ENCODE measurements around the gene VSIG1. TPM values are rescaled to one million over a fixed set of nuclear protein-coding genes. Genes with fewer than 3 reads are reported as not detected.

VSIG1 gene
- total RNA-seq, 1 donor from 2014 or later = 0.54 TPM

DNA sequence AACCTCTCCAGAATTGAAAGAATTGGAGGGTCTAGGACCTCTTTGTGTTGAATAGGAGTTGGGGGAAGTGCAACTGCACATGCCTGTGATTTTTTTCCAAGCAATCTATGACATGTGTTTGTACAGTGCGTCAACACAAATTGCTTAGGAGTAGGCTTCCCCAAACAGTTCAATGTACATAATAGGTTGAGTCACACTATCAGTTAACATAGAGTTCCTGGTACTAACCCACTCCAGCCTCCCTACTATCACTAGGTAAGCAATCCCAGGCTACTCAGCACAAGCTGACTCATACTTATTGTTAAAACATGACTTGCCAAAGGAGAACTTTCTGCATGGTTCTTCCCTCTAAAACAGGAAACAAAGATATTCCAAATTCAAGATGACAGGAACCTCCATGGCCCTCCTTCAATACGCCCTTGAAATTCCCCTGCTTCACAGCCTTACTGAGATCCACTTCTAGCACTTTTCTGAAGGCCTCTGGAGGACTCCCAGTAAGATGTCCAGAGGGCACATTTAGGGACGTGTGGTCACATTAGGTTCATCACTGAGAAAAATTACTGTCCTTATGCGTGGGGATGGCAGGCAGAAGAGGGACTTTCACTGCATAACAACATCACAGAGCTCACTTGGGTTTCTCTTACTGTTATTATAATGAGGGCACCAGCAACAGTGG, 8.4 kb upstream of the VSIG1 start:
- TF ChIP-seq, protein P1, sequence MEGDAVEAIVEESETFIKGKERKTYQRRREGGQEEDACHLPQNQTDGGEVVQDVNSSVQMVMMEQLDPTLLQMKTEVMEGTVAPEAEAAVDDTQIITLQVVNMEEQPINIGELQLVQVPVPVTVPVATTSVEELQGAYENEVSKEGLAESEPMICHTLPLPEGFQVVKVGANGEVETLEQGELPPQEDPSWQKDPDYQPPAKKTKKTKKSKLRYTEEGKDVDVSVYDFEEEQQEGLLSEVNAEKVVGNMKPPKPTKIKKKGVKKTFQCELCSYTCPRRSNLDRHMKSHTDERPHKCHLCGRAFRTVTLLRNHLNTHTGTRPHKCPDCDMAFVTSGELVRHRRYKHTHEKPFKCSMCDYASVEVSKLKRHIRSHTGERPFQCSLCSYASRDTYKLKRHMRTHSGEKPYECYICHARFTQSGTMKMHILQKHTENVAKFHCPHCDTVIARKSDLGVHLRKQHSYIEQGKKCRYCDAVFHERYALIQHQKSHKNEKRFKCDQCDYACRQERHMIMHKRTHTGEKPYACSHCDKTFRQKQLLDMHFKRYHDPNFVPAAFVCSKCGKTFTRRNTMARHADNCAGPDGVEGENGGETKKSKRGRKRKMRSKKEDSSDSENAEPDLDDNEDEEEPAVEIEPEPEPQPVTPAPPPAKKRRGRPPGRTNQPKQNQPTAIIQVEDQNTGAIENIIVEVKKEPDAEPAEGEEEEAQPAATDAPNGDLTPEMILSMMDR (IDR thresholded peaks at IDR 0.05; ENCODE audit: unreplicated experiment) = no peak
- no peak for DNase-seq (ENCODE audit: low spot score in 2 of 2, unreplicated experiment in 2 of 2)
- H3K9me3 Mint-ChIP-seq = peaks cover 14% of the 10 kb centered on the region
- H3K36me3 Mint-ChIP-seq = no peaks in the 10 kb centered on the region
- H3K27me3 Mint-ChIP-seq (ENCODE audit: low read depth) = no peaks in the 10 kb centered on the region
- H3K4me3 Mint-ChIP-seq = no peak overlapping the region
- no peak overlapping the region for H3K27ac Mint-ChIP-seq
- H3K4me1 Mint-ChIP-seq = peaks cover 2% of the 10 kb centered on the region

DNA sequence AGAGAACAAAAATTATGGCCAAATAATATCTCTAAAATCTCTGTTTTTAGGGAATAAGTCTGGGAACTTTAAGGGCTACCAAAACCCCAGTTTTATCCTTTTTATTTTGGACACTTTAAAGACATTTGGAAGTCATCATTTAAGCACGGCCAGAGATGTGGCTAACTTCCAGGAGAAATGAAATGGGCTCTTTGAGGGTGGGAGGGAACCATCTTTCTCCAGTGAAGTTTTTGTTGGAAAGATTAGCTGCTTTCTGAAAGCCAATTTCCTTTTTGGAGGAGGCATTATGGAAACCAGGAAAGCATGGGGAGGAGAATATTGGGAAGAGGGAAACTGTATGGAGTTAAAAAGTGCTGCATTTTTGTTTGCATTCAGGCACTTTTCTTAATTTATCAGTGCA, 4.8 kb downstream of the VSIG1 start:
- Mint-ChIP-seq H3K9me3 (peaks cover 12% of the 10 kb centered on the region), H3K27me3 (ENCODE audit: low read depth) (no peaks in the 10 kb centered on the region), H3K36me3 (no peaks in the 10 kb centered on the region), H3K27ac (no peak overlapping the region), H3K4me3 (no peak overlapping the region), H3K4me1 (peaks cover 2% of the 10 kb centered on the region)
- TF ChIP-seq, protein P1 (IDR thresholded peaks at IDR 0.05; ENCODE audit: unreplicated experiment) = no peak
- DNase-seq (ENCODE audit: low spot score in 2 of 2, unreplicated experiment in 2 of 2) = no peak

DNA sequence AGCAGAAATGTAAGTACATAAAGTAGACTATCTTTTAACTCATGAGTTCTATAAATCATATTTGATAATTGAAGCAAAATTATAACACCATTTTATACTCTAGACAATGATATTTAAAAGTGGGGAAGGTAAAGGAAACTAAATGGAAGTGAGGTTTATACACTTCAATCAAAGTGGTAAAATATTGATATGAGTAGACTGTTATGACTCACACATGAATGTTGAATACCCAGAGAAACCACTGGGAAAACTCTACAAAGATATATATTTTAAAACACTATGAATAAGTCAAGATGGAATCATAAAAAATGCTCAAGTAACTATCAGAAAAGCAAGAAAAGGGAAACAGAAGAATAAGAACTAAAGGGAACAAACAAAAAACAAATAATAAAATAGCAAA, 8.4 kb downstream of the VSIG1 start:
- H3K27me3 Mint-ChIP-seq (ENCODE audit: low read depth) = no peaks in the 10 kb centered on the region
- no peaks in the 10 kb centered on the region for H3K4me1 Mint-ChIP-seq
- no peak overlapping the region for H3K27ac Mint-ChIP-seq
- peaks cover 12% of the 10 kb centered on the region for H3K9me3 Mint-ChIP-seq
- H3K4me3 Mint-ChIP-seq = no peak overlapping the region
- no peaks in the 10 kb centered on the region for H3K36me3 Mint-ChIP-seq
- TF ChIP-seq, protein P1 (IDR thresholded peaks at IDR 0.05; ENCODE audit: unreplicated experiment) = no peak
- DNase-seq (ENCODE audit: low spot score in 2 of 2, unreplicated experiment in 2 of 2) = no peak

DNA sequence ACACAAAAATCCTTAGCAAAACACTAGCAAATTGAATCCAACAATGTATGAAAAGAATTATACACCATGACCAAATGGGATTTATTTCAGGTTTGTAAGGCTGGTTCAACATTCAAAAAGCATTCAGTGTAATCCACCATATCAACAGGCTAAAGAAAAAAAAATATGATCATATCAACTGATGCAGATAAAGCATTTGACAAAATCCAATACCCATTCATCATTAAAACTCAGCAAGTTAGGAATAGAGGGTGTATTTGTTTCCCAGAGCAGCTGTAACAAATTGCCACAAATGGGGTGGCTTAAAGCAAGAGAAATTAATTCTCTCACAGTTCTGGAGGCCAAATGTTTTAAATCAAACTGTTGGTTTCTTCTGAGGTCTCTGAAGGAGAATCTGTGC, 10.7 kb downstream of the VSIG1 start:
- TF ChIP-seq, protein P1 (IDR thresholded peaks at IDR 0.05; ENCODE audit: unreplicated experiment) = no peak

DNA sequence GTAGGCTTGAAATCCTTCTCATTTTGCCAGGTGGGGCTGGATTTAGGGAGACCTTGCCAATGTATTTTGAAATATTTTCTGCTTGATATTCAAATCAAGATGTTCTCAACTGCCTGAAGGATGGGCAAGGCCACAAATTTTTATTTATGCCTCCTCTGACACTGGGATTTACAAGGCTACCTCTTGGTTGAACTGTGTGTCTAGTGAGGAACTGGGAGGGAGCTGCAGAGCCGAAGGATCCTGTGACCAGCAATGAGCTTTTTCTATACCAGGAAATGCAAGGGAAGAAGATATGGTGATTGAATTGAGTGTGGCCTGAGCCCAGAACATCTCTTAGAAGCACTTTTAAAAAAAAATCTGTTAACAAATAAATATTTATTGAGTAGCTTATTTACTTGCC, 14.9 kb downstream of the VSIG1 start:
- Mint-ChIP-seq H3K27ac (no peak overlapping the region), H3K36me3 (no peaks in the 10 kb centered on the region), H3K27me3 (ENCODE audit: low read depth) (no peaks in the 10 kb centered on the region), H3K4me1 (no peaks in the 10 kb centered on the region), H3K9me3 (peaks cover 4% of the 10 kb centered on the region), H3K4me3 (no peak overlapping the region)
- DNase-seq (ENCODE audit: low spot score in 2 of 2, unreplicated experiment in 2 of 2) = no peak
- TF ChIP-seq, protein P1 (IDR thresholded peaks at IDR 0.05; ENCODE audit: unreplicated experiment) = no peak

More for the DNA sequence above, 10.7 kb downstream of the VSIG1 start:
- no peaks in the 10 kb centered on the region for H3K27me3 Mint-ChIP-seq (ENCODE audit: low read depth)
- H3K4me1 Mint-ChIP-seq = no peaks in the 10 kb centered on the region
- no peak overlapping the region for H3K27ac Mint-ChIP-seq
- no peak for DNase-seq (ENCODE audit: low spot score in 2 of 2, unreplicated experiment in 2 of 2)
- H3K36me3 Mint-ChIP-seq = no peaks in the 10 kb centered on the region
- H3K4me3 Mint-ChIP-seq = no peak overlapping the region
- peaks cover 12% of the 10 kb centered on the region for H3K9me3 Mint-ChIP-seq

All from mesothelial cell of epicardium (in vitro differentiated cells).